Measurements from ENCODE around the gene ABTB1. TPM values are rescaled to one million over a fixed set of nuclear protein-coding genes. Genes with fewer than 3 reads are reported as not detected.
A peak's percentile ranks its signal among the peaks of the same experiment; 100 is the strongest.

ABTB1 gene
- total and polyA plus RNA-seq, 12 donors, result 2.8 to 96.0 (median 32.2) TPM

- Histone ChIP-seq H3K36me3 (replicated peaks in 1 of 2) (peaks cover 0 to 27% of the 10 kb centered on the region in 2 donors), H3K4me1 (replicated peaks in 1 of 2) (peaks cover 17 to 20% of the 10 kb centered on the region in 2 donors)
Observed at GRCh38 chr3:127676456-127676855, 3.7 kb downstream of the ABTB1 start.

GRCh38 chr3:127676921-127677351 is 4.2 kb downstream of the ABTB1 start:
- Histone ChIP-seq H3K27me3 (no peaks in the 10 kb centered on the region), H3K4me1 (replicated peaks in 1 of 2) (peaks cover 12 to 15% of the 10 kb centered on the region in 2 donors), H3K36me3 (replicated peaks in 1 of 2) (peaks cover 0 to 27% of the 10 kb centered on the region in 2 donors), H3K27ac (no peak overlapping the region), H3K9me3 (replicated peaks in 1 of 3) (no peaks in the 10 kb centered on the region), H3K4me3 (no peak overlapping the region)
- TF ChIP-seq POLR2A (IDR thresholded peaks at IDR 0.05) (no peak), CTCF (IDR thresholded peaks at IDR 0.05) (no peak)
- 93 to 95% (median 93%) methylated on average over 15 to 21 of the region's 21 CpGs for WGBS, 4 donors
- DNase-seq, result peak in 6 of 7 donors; percentile 5 to 48 (median 12)
- intact Hi-C loops (cut with DNase I), result no loop called here

More at GRCh38 chr3:127676456-127676855, 3.7 kb downstream of the ABTB1 start:
- peak in 5 of 7 donors; percentile 5 to 36 (median 10) for DNase-seq
- intact Hi-C loops (cut with DNase I), result no loop called here
- no peaks in the 10 kb centered on the region for H3K27me3 ChIP-seq
- H3K4me3 ChIP-seq, result no peak overlapping the region
- no peak overlapping the region for H3K27ac ChIP-seq
- H3K9me3 ChIP-seq (replicated peaks in 1 of 3), result no peaks in the 10 kb centered on the region
- 76 to 86% (median 85%) methylated on average over 2 to 4 of the region's 4 CpGs; no CpG with 5 or more reads in 1 of the 4 donors for WGBS, 4 donors
- TF ChIP-seq CTCF (IDR thresholded peaks at IDR 0.05) (no peak), POLR2A (IDR thresholded peaks at IDR 0.05) (no peak)

GRCh38 chr3:127677541-127678314 is 5.0 kb downstream of the ABTB1 start:
- H3K9me3 ChIP-seq (replicated peaks in 1 of 3), result no peaks in the 10 kb centered on the region
- TF ChIP-seq POLR2A (IDR thresholded peaks at IDR 0.05) (no peak), CTCF (IDR thresholded peaks at IDR 0.05) (no peak)
- intact Hi-C loops (cut with DNase I), result no loop called here
- peaks cover 0 to 27% of the 10 kb centered on the region in 2 donors for H3K36me3 ChIP-seq (replicated peaks in 1 of 2)
- H3K27ac ChIP-seq, result no peak overlapping the region
- peak in 6 of 7 donors; percentile 3 to 38 (median 12) for DNase-seq
- peaks cover 8 to 12% of the 10 kb centered on the region in 2 donors for H3K4me1 ChIP-seq (replicated peaks in 1 of 2)
- 90 to 93% (median 91%) methylated on average over 4 to 17 of the region's 17 CpGs for WGBS, 4 donors
- no peaks in the 10 kb centered on the region for H3K27me3 ChIP-seq
- no peak overlapping the region for H3K4me3 ChIP-seq

GRCh38 chr3:127678315-127678599 is 5.5 kb downstream of the ABTB1 start:
- no peak overlapping the region for H3K27ac ChIP-seq
- no peaks in the 10 kb centered on the region for H3K9me3 ChIP-seq (replicated peaks in 1 of 3)
- peak in 2 of 7 donors; percentile 2 to 4 for DNase-seq
- 93 to 97% (median 95%) methylated on average over 7 to 8 of the region's 8 CpGs for WGBS, 4 donors
- H3K4me3 ChIP-seq, result no peak overlapping the region
- TF ChIP-seq CTCF (IDR thresholded peaks at IDR 0.05), result no peak
- TF ChIP-seq POLR2A (IDR thresholded peaks at IDR 0.05), result no peak
- H3K4me1 ChIP-seq (replicated peaks in 1 of 2), result peaks cover 8 to 12% of the 10 kb centered on the region in 2 donors
- intact Hi-C loops (cut with DNase I), result no loop called here
- H3K27me3 ChIP-seq, result no peaks in the 10 kb centered on the region
- H3K36me3 ChIP-seq (replicated peaks in 1 of 2), result peaks cover 0 to 27% of the 10 kb centered on the region in 2 donors
